HEK293T (cell line): ENCODE results near the gene BTBD9.

Experiments used
- CTCF ChIA-PET: fragments of 350-600 bp; formaldehyde crosslinking; extraction: SDS; loops from one replicate; lab custom pipeline; 2021; ENCODE audit warnings: antibody characterized with exemption, inconsistent platforms; lab: Yijun Ruan, JAX
- POLR2A ChIA-PET: fragments of 350-600 bp; formaldehyde crosslinking; extraction: SDS; loops from one replicate; lab custom pipeline; 2020; ENCODE audit warnings: antibody characterized with exemption, inconsistent platforms; lab: Yijun Ruan, JAX
- DNase-seq: peaks from one replicate; pipeline ENCODE4 v3.0.0; 2012; ENCODE audit warnings: mixed read lengths; ENCODE audit errors: extremely low spot score
- ARNT ChIP-seq: fragments of 450-650 bp; IDR thresholded peaks from 2 replicates; pipeline ENCODE4 v1.6.1; 2017; ENCODE audit warnings: mild to moderate bottlenecking
- BHLHE40 ChIP-seq: fragments of 450-650 bp; IDR thresholded peaks from 2 replicates; pipeline ENCODE4 v1.6.1; 2016; ENCODE audit warnings: mild to moderate bottlenecking, moderate library complexity, borderline replicate concordance
- CTBP1 ChIP-seq: fragments of 450-650 bp; IDR thresholded peaks from 2 replicates; pipeline ENCODE4 v1.6.1; 2016; ENCODE audit warnings: borderline replicate concordance
- ELF4 ChIP-seq: fragments of 450-650 bp; IDR thresholded peaks from 2 replicates; pipeline ENCODE4 v1.6.1; 2017; ENCODE audit warnings: antibody characterized with exemption
- FOXA1 ChIP-seq: fragments of 450-650 bp; IDR thresholded peaks from 2 replicates; pipeline ENCODE4 v1.6.1; 2016; ENCODE audit warnings: mild to moderate bottlenecking
- FOXK2 ChIP-seq: fragments of 450-650 bp; IDR thresholded peaks from 2 replicates; pipeline ENCODE4 v1.6.1; 2016; ENCODE audit warnings: mild to moderate bottlenecking
- FOXM1 ChIP-seq: fragments of 450-650 bp; IDR thresholded peaks from 2 replicates; pipeline ENCODE4 v1.6.1; 2017; ENCODE audit warnings: mild to moderate bottlenecking, borderline replicate concordance
- HDGF ChIP-seq: fragments of 450-650 bp; IDR thresholded peaks from 2 replicates; pipeline ENCODE4 v1.6.1; 2017; ENCODE audit warnings: antibody characterized with exemption, borderline replicate concordance
- L3MBTL2 ChIP-seq: fragments of 450-650 bp; conservative IDR thresholded peaks from 2 replicates; pipeline ENCODE4 v1.6.1; 2016; ENCODE audit warnings: mild to moderate bottlenecking
- LEF1 ChIP-seq: fragments of 450-650 bp; IDR thresholded peaks from 2 replicates; pipeline ENCODE4 v1.6.1; 2017; ENCODE audit warnings: mild to moderate bottlenecking, borderline replicate concordance
- NFRKB ChIP-seq: fragments of 450-650 bp; IDR thresholded peaks from 2 replicates; pipeline ENCODE4 v1.6.1; 2016; ENCODE audit warnings: mild to moderate bottlenecking, moderate library complexity
- PKNOX1 ChIP-seq: fragments of 450-650 bp; IDR thresholded peaks from 2 replicates; pipeline ENCODE4 v1.6.1; 2016
- SP1 ChIP-seq: fragments of 450-650 bp; IDR thresholded peaks from 2 replicates; pipeline ENCODE4 v1.6.1; 2017
- SUZ12 ChIP-seq: fragments of 450-650 bp; IDR thresholded peaks from 2 replicates; pipeline ENCODE4 v1.6.1; 2016; ENCODE audit warnings: mild to moderate bottlenecking
- TARDBP ChIP-seq: fragments of 450-650 bp; IDR thresholded peaks from 2 replicates; pipeline ENCODE4 v1.6.1; 2016
- ZNF384 ChIP-seq: fragments of 450-650 bp; IDR thresholded peaks from 2 replicates; pipeline ENCODE4 v1.6.1; 2016

BTBD9 gene

GRCh38 chr6:38554700-38555413 lies 84.9 kb downstream of the BTBD9 start:
- TF ChIP-seq BHLHE40 (no peak), LEF1 (no peak), FOXM1 (no peak), ZNF384 (no peak), PKNOX1 (no peak), FOXA1 (no peak), ARNT (no peak), TARDBP (no peak), SP1 (no peak), L3MBTL2 (no peak), CTBP1 (no peak), SUZ12 (no peak), ELF4 (no peak), NFRKB (no peak), FOXK2 (no peak), HDGF (no peak)
- DNase-seq: no peak
- CTCF ChIA-PET: interaction anchor here (0.6 to 0.7 kb wide), 2 partner anchors 379 to 509 kb away, joined by 4 to 5 read pairs; no protein-coding TSS in a partner anchor
- POLR2A ChIA-PET: interaction anchor here (0.8 kb wide), 1 partner anchor 84 kb away, joined by 3 read pairs; no protein-coding TSS in a partner anchor

- DNase-seq: no peak
- POLR2A ChIA-PET: no interaction called here
- CTCF ChIA-PET: no interaction called here
- TF ChIP-seq FOXA1 (no peak), ZNF384 (no peak), PKNOX1 (peak; percentile 83), NFRKB (no peak)
These were observed 85.7 kb downstream of the BTBD9 start for GRCh38 chr6:38554014-38554413.

- ChIA-PET POLR2A (no interaction called here), CTCF (no interaction called here)
- no peak for TF ChIP-seq FOXM1
- TF ChIP-seq SUZ12: no peak
- no peak for TF ChIP-seq FOXK2
- no peak for TF ChIP-seq FOXA1
- TF ChIP-seq CTBP1: no peak
- TF ChIP-seq ZNF384: no peak
- TF ChIP-seq SP1: no peak
- no peak for TF ChIP-seq ELF4
- TF ChIP-seq LEF1: no peak
- TF ChIP-seq TARDBP: no peak
- TF ChIP-seq PKNOX1: no peak
- TF ChIP-seq HDGF: no peak
- no peak for TF ChIP-seq BHLHE40
- DNase-seq: no peak
These were observed 87.6 kb downstream of the BTBD9 start for GRCh38 chr6:38552121-38552520.

- TF ChIP-seq CTBP1 (no peak), FOXA1 (no peak), PKNOX1 (no peak), TARDBP (no peak), ARNT (no peak), L3MBTL2 (no peak), LEF1 (no peak), SUZ12 (no peak), ZNF384 (no peak), ELF4 (no peak), FOXK2 (no peak), NFRKB (no peak), BHLHE40 (no peak), FOXM1 (no peak), SP1 (no peak), HDGF (no peak)
- ChIA-PET POLR2A (no interaction called here), CTCF (no interaction called here)
- no peak for DNase-seq
These were observed 89.9 kb downstream of the BTBD9 start for GRCh38 chr6:38549795-38550194.

GRCh38 chr6:38549180-38549579 lies 90.5 kb downstream of the BTBD9 start:
- DNase-seq: no peak
- CTCF ChIA-PET: no interaction called here
- POLR2A ChIA-PET: no interaction called here
- no peak for TF ChIP-seq ARNT
- no peak for TF ChIP-seq FOXM1
- TF ChIP-seq CTBP1: no peak
- no peak for TF ChIP-seq L3MBTL2
- no peak for TF ChIP-seq ELF4
- TF ChIP-seq BHLHE40: no peak
- TF ChIP-seq TARDBP: no peak
- no peak for TF ChIP-seq FOXA1
- no peak for TF ChIP-seq LEF1
- TF ChIP-seq HDGF: no peak
- no peak for TF ChIP-seq NFRKB
- TF ChIP-seq FOXK2: no peak
- no peak for TF ChIP-seq ZNF384
- TF ChIP-seq PKNOX1: no peak
- no peak for TF ChIP-seq SUZ12
- TF ChIP-seq SP1: no peak
